PC-9 (cell line): Measurements from ENCODE around the gene CAPZB. TPM values are rescaled to one million over a fixed set of nuclear protein-coding genes. Genes with fewer than 3 reads are reported as not detected.

Experiments
- BruUV-seq: library from RNA; stranded (reverse); fragments of 400-500 nt; replicated peaks from 2 replicates; lab custom pipeline; 2021; lab: Mats Ljungman, UMichigan
- CTCF ChIA-PET: fragments of 300-600 bp; sonication (Branson Sonifier 250); formaldehyde crosslinking; loops from one replicate; lab custom pipeline; 2022; ENCODE audit warnings: antibody characterized with exemption; lab: Charles Lee
- POLR2A ChIA-PET: fragments of 300-600 bp; sonication (Branson Sonifier 250); formaldehyde crosslinking; loops from one replicate; lab custom pipeline; 2022; ENCODE audit warnings: antibody characterized with exemption; ENCODE audit not compliant: unreplicated experiment; lab: Charles Lee
- DNase-seq, 2 experiments: peaks; one replicate each; pipeline versions ENCODE4 v3.0.0 to v3.0.0-alpha.2; 2015 to 2022; ENCODE audit warnings: mixed read lengths in 1 of 2
- H2AFZ ChIP-seq: fragments of 200-600 bp; sonication (generic); 2 replicates; pipeline ENCODE4 v1.8.1; 2017; ENCODE audit warnings: antibody characterized with exemption
- H3F3A ChIP-seq: fragments of 200-600 bp; sonication (generic); 2 replicates; pipeline ENCODE4 v1.8.1; 2017; ENCODE audit warnings: antibody characterized with exemption, mild to moderate bottlenecking, low read depth; ENCODE audit not compliant: insufficient read depth
- H3K27ac ChIP-seq: fragments of 200-600 bp; sonication (generic); 2 replicates; pipeline ENCODE4 v1.6.1; 2016; ENCODE audit warnings: mixed run types
- H3K27me3 ChIP-seq: fragments of 200-600 bp; sonication (generic); 2 replicates; pipeline ENCODE4 v1.6.1; 2016; ENCODE audit warnings: low read depth, mixed run types; ENCODE audit not compliant: insufficient read depth
- H3K36me3 ChIP-seq: fragments of 200-600 bp; sonication (generic); 2 replicates; pipeline ENCODE4 v1.6.1; 2016; ENCODE audit warnings: low read depth, mixed run types
- H3K4me1 ChIP-seq: fragments of 200-600 bp; sonication (generic); replicated peaks from 2 replicates; pipeline ENCODE4 v1.6.1; 2016; ENCODE audit warnings: mixed run types; ENCODE audit not compliant: insufficient read depth
- H3K4me2 ChIP-seq: fragments of 200-600 bp; sonication (generic); 2 replicates; pipeline ENCODE4 v1.6.1; 2017; ENCODE audit warnings: mixed run types
- H3K4me3 ChIP-seq: fragments of 200-600 bp; sonication (generic); 2 replicates; pipeline ENCODE4 v1.6.1; 2016; ENCODE audit warnings: mixed run types
- H3K79me2 ChIP-seq: fragments of 200-600 bp; sonication (generic); 2 replicates; pipeline ENCODE4 v1.6.1; 2017; ENCODE audit warnings: low read depth, mixed run types
- H3K9me2 ChIP-seq: fragments of 200-600 bp; sonication (generic); 2 replicates; pipeline ENCODE4 v1.8.1; 2017; ENCODE audit warnings: mild to moderate bottlenecking; ENCODE audit not compliant: insufficient read depth
- H3K9me3 ChIP-seq: fragments of 200-600 bp; sonication (generic); 2 replicates; pipeline ENCODE4 v1.8.1; 2016; ENCODE audit warnings: low read depth; ENCODE audit not compliant: insufficient read depth
- H4K20me1 ChIP-seq: fragments of 200-600 bp; sonication (generic); 2 replicates; pipeline ENCODE4 v1.8.1; 2017; ENCODE audit not compliant: insufficient read depth
- CTCF ChIP-seq: fragments of 200-600 bp; sonication (generic); conservative IDR thresholded peaks from 2 replicates; pipeline ENCODE4 v1.6.1; 2017; ENCODE audit warnings: mixed run types, antibody characterized with exemption, mild to moderate bottlenecking, moderate library complexity
- EZH2 ChIP-seq: fragments of 200-600 bp; sonication (generic); IDR thresholded peaks from 2 replicates; pipeline ENCODE4 v1.8.0; 2017; ENCODE audit warnings: antibody characterized with exemption, low read depth
- intact Hi-C: fragments of 100-400 bp; cut with micrococcal nuclease; formaldehyde crosslinking; loops from one replicate; pipeline ENCODE4 v1.10.0; 2022; ENCODE audit not compliant: unreplicated experiment
- total RNA-seq: library from RNA; stranded (reverse); gene quantifications from 2 replicates; pipeline ENCODE4 v1.2.3, GENCODE V29; 2021

The CAPZB gene
- total RNA-seq, 1 experiment from 2014 or later: 222 TPM

- Histone ChIP-seq H3K27ac (no peak overlapping the region), H3K9me3 (no peaks in the 10 kb centered on the region), H3K4me2 (no peak overlapping the region), H3K79me2 (peaks cover 66% of the 10 kb centered on the region), H3K9me2 (no peaks in the 10 kb centered on the region), H3K36me3 (no peaks in the 10 kb centered on the region), H2AFZ (no peak overlapping the region), H3F3A (peaks cover 10% of the 10 kb centered on the region), H3K27me3 (no peaks in the 10 kb centered on the region), H3K4me3 (no peak overlapping the region), H3K4me1 (peaks cover 19% of the 10 kb centered on the region), H4K20me1 (peaks cover 25% of the 10 kb centered on the region)
- ChIA-PET POLR2A (no interaction called here), CTCF (no interaction called here)
- intact Hi-C loops: no loop called here
- TF ChIP-seq EZH2 (no peak), CTCF (no peak)
- no TSS peak for BruUV-seq
- DNase-seq: no peak
These were observed 58.8 kb downstream of the CAPZB start for GRCh38 chr1:19426294-19427086.

GRCh38 chr1:19425646-19426239 is 59.6 kb downstream of the CAPZB start:
- no peaks in the 10 kb centered on the region for H3K9me2 ChIP-seq
- H3K4me2 ChIP-seq: no peak overlapping the region
- H3K9me3 ChIP-seq: no peaks in the 10 kb centered on the region
- peaks cover 13% of the 10 kb centered on the region for H3K4me1 ChIP-seq
- peaks cover 68% of the 10 kb centered on the region for H3K79me2 ChIP-seq
- BruUV-seq: no TSS peak
- H3K27ac ChIP-seq: no peak overlapping the region
- H3K4me3 ChIP-seq: no peak overlapping the region
- DNase-seq: no peak
- peaks cover 23% of the 10 kb centered on the region for H4K20me1 ChIP-seq
- H3F3A ChIP-seq: peaks cover 4% of the 10 kb centered on the region
- CTCF ChIA-PET: no interaction called here
- POLR2A ChIA-PET: no interaction called here
- H2AFZ ChIP-seq: no peak overlapping the region
- H3K36me3 ChIP-seq: no peaks in the 10 kb centered on the region
- TF ChIP-seq CTCF (no peak), EZH2 (no peak)
- no peaks in the 10 kb centered on the region for H3K27me3 ChIP-seq
- intact Hi-C loops: no loop called here

GRCh38 chr1:19424651-19425570 is 60.4 kb downstream of the CAPZB start:
- no peak for DNase-seq
- Histone ChIP-seq H3K4me1 (peaks cover 4% of the 10 kb centered on the region), H3F3A (no peaks in the 10 kb centered on the region), H3K4me2 (no peak overlapping the region), H3K9me3 (no peaks in the 10 kb centered on the region), H3K27me3 (no peaks in the 10 kb centered on the region), H4K20me1 (peaks cover 18% of the 10 kb centered on the region), H2AFZ (no peak overlapping the region), H3K27ac (no peak overlapping the region), H3K9me2 (no peaks in the 10 kb centered on the region), H3K36me3 (no peaks in the 10 kb centered on the region), H3K4me3 (no peak overlapping the region), H3K79me2 (peaks cover 65% of the 10 kb centered on the region)
- CTCF ChIA-PET: no interaction called here
- intact Hi-C loops: no loop called here
- POLR2A ChIA-PET: no interaction called here
- no peak for TF ChIP-seq CTCF
- BruUV-seq: no TSS peak
